Neutrophil (primary cell): Measurements from ENCODE around the gene LYPLAL1.
"Not testable (repeated sequence)": the region's sequence is repeated elsewhere in the genome, so short reads cannot be mapped to it uniquely, and the experiment has no call there.

Experiments used
- H3K27ac ChIP-seq: fragments of 200-600 bp; sonication (generic); 2 replicates; pipeline ENCODE4 v1.5.1; 2016; ENCODE audit warnings: mild to moderate bottlenecking, moderate library complexity
- H3K27me3 ChIP-seq: fragments of 200-600 bp; sonication (generic); 2 replicates; pipeline ENCODE4 v1.6.0; 2016; ENCODE audit warnings: mild to moderate bottlenecking
- H3K36me3 ChIP-seq: fragments of 200-600 bp; sonication (generic); 2 replicates; pipeline ENCODE4 v1.5.1; 2017
- H3K4me1 ChIP-seq, 2 experiments: fragments of 200-600 bp in 1 of 2; sonication (generic) in 1 of 2; 1 replicate in 1 of 2; 2 replicates in 1 of 2; pipeline versions ENCODE4 v1.5.1 to v1.6.1; 2013 to 2016; ENCODE audit warnings: low read depth in 1 of 2, low read length in 1 of 2, mild to moderate bottlenecking in 1 of 2, moderate library complexity in 1 of 2; ENCODE audit not compliant: control insufficient read depth in 1 of 2, insufficient read depth in 1 of 2
- H3K4me3 ChIP-seq, 2 experiments: fragments of 200-600 bp in 1 of 2; sonication (generic) in 1 of 2; 1 replicate in 1 of 2; 2 replicates in 1 of 2; pipeline ENCODE4 v1.5.1; 2013 to 2016; ENCODE audit warnings: low read depth in 1 of 2, low read length in 1 of 2, mild to moderate bottlenecking in 1 of 2, moderate library complexity in 1 of 2
- H3K9me3 ChIP-seq: fragments of 200-600 bp; sonication (generic); 2 replicates; pipeline ENCODE4 v1.5.1; 2016
- CTCF ChIP-seq: fragments of 200-600 bp; sonication (generic); IDR thresholded peaks from 2 replicates; pipeline ENCODE4 v1.5.1; 2016; ENCODE audit warnings: antibody characterized with exemption

Gene LYPLAL1

GRCh38 chr1:219239518-219239917 is 65.8 kb downstream of the LYPLAL1 start:
- Histone ChIP-seq H3K4me3 (no peak overlapping the region), H3K27me3 (no peaks in the 10 kb centered on the region), H3K27ac (no peak overlapping the region), H3K9me3 (no peaks in the 10 kb centered on the region), H3K4me1 (no peaks in the 10 kb centered on the region), H3K36me3 (no peaks in the 10 kb centered on the region)
- TF ChIP-seq CTCF: no peak

- Histone ChIP-seq H3K9me3 (no peaks in the 10 kb centered on the region), H3K27me3 (no peaks in the 10 kb centered on the region), H3K36me3 (no peaks in the 10 kb centered on the region), H3K27ac (no peak overlapping the region), H3K4me1 (no peaks in the 10 kb centered on the region), H3K4me3 (no peak overlapping the region)
- TF ChIP-seq CTCF: no peak
These were observed 71.2 kb downstream of the LYPLAL1 start for GRCh38 chr1:219244864-219245263.

- Histone ChIP-seq H3K4me1 (no peaks in the 10 kb centered on the region), H3K9me3 (no peaks in the 10 kb centered on the region), H3K27ac (no peak overlapping the region), H3K4me3 (no peak overlapping the region), H3K27me3 (no peaks in the 10 kb centered on the region), H3K36me3 (no peaks in the 10 kb centered on the region)
- no peak for TF ChIP-seq CTCF
These were observed 73.8 kb downstream of the LYPLAL1 start for GRCh38 chr1:219247441-219247840.

GRCh38 chr1:219250468-219250867 is 76.8 kb downstream of the LYPLAL1 start:
- not testable (repeated sequence) for H3K4me3 ChIP-seq, H3K27me3 ChIP-seq, H3K27ac ChIP-seq, H3K4me1 ChIP-seq, H3K9me3 ChIP-seq, H3K36me3 ChIP-seq

- Histone ChIP-seq H3K4me3 (no peak overlapping the region), H3K36me3 (no peaks in the 10 kb centered on the region), H3K27me3 (no peaks in the 10 kb centered on the region), H3K4me1 (no peaks in the 10 kb centered on the region), H3K27ac (no peak overlapping the region), H3K9me3 (peaks cover 4% of the 10 kb centered on the region)
- no peak for TF ChIP-seq CTCF
These were observed 84.1 kb downstream of the LYPLAL1 start for GRCh38 chr1:219257751-219258150.

GRCh38 chr1:219261454-219261853 is 87.8 kb downstream of the LYPLAL1 start:
- no peaks in the 10 kb centered on the region for H3K27me3 ChIP-seq
- no peak overlapping the region for H3K4me3 ChIP-seq
- no peak overlapping the region for H3K27ac ChIP-seq
- no peaks in the 10 kb centered on the region for H3K4me1 ChIP-seq
- TF ChIP-seq CTCF: no peak
- peaks cover 4% of the 10 kb centered on the region for H3K9me3 ChIP-seq
- no peaks in the 10 kb centered on the region for H3K36me3 ChIP-seq
